Inferior parietal cortex (tissue), 1 donor: ENCODE data around the gene LRWD1.
"Not testable (repeated sequence)": the region's sequence is repeated elsewhere in the genome, so short reads cannot be mapped to it uniquely, and the experiment has no call there.

Experiments used
- DNase-seq: peaks from one replicate; pipeline ENCODE4 v3.0.0-alpha.2; 2016; ENCODE audit errors: extremely low spot score

The LRWD1 gene

DNA sequence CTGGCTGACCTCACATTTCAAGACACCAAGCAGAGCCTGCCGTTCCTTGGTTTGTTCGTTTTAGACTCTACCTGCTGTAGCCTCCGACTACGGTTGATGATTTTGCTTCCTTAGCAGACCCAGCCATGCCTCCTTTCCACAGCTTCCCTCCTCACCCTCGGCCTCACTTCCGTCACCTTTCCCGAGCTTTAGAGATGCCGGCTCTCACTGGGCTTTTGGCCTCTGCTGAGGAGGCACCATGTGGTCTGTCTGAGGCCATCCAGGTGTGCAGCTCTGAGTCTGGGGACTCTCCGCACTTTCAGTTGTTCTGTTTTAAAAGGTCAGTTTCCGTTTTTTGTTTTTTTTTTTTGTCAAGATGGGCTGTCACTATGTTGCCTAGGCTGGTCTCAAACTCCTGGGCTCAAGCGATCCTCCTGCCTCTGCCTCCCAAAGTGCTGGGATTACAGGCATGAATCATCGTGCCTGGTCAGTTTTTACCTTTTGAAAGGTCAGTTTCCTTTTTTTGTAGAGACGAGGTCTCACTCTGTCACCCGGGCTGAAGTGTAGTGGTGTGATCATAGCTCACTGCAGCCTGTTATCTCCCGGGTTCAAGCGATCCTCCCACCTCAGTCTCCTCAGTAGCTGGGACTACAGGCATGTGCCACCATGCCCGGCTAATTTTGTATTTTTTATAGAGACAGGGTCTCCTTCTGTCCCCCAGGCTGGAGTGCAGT lies 19.7 kb upstream of the LRWD1 start:
- DNase-seq: no peak

DNA sequence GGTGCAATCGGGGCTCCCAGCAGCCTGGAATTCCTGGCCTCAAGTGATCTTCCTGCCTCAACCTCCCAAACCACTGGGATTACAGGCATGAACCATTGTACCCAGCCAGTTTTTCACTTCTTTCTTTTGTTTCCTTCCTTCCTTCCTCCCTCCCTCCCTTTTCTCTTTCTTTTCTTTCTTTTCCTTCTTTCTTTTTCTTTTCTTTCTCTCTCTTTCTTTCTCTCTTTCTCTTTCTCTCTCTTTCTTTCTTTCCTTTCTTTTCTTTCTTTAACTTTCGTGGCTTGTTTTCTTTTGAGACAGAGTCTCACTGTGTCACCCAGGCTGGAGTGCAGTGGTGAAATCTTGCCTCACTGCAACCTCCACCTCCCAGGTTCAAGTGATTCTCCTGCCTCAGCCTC lies 19.1 kb upstream of the LRWD1 start:
- DNase-seq: no peak

DNA sequence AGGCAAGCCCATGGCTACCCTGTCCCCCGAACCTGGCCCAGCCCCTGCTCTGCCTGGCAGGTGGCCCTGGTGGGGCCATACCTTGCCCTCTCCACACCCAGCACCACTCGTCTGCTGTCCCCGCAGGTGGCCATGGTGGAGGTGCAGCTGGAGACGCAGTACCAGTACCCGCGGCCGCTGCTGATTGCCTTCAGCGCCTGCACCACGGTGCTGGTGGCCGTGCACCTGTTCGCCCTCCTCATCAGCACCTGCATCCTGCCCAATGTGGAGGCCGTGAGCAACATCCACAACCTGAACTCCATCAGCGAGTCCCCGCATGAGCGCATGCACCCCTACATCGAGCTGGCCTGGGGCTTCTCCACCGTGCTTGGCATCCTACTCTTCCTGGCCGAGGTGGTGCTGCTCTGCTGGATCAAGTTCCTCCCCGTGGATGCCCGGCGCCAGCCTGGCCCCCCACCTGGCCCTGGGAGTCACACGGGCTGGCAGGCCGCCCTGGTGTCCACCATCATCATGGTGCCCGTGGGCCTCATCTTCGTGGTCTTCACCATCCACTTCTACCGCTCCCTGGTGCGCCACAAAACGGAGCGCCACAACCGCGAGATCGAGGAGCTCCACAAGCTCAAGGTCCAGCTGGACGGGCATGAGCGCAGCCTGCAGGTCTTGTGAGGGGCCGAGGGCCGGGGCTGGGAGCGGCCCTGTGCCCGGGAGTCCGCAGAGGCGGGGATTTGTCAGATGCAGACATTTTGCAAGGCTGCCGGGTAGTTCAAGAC lies 18.2 kb upstream of the LRWD1 start:
- DNase-seq: no peak

DNA sequence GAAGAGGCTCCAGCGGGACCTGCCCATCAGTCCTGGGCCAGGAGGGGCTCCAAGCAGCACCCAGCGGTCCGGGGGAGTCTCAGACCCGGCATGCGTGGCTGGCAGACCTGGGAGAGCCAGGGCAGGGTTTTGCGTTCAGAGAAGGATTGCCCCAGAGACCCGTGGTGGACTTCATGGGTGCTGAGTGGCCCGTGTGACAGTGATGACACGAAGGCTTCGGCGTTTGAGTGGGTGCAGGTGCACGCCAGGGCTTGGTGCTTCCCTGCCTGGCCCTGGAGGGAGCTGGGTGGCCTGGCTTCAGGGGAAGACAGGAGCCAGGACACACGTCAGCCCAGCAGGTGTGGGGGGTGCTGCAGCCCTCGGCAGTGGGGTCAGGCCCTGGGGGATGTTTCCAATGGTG lies 17.5 kb upstream of the LRWD1 start:
- no peak for DNase-seq

DNA sequence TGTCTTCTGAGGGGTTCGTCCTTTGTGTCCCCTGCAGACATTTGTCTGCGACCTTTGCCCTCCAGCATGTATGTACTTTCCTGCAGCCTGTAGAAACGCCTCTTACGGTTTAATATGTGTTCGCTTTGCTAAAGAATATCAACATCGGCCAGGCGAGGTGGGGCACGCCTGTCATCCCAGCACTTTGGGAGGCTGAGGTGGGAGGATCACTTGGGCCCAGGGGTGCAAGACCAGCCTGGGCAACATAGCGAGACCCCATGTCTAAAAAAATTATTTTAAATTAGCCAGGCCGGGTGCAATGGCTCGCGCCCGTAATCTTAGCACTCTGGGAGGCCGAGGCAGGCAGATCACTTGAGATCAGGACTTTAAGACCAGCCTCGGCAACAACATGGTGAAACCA lies 15.6 kb upstream of the LRWD1 start:
- DNase-seq: no peak

DNA sequence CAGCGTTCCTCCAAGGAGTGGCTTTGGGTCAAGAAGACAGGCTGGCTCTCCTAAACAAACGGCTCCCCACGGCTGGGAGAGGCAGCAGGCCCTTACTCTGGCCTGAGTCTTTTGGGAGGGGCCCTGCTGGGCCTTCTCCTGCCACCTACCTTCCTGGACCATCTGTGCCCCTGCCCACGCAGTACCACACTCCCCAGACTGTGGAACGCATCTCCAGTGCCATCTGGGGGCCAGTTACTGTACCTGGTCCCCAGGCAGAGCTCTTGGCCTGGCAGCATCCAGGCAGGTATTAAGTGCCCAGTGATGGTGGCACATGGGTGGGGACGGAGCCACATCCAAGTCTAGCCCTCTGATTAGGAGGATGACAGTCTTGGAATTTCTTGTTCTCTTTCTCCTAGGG lies 14.5 kb upstream of the LRWD1 start:
- no peak for DNase-seq

DNA sequence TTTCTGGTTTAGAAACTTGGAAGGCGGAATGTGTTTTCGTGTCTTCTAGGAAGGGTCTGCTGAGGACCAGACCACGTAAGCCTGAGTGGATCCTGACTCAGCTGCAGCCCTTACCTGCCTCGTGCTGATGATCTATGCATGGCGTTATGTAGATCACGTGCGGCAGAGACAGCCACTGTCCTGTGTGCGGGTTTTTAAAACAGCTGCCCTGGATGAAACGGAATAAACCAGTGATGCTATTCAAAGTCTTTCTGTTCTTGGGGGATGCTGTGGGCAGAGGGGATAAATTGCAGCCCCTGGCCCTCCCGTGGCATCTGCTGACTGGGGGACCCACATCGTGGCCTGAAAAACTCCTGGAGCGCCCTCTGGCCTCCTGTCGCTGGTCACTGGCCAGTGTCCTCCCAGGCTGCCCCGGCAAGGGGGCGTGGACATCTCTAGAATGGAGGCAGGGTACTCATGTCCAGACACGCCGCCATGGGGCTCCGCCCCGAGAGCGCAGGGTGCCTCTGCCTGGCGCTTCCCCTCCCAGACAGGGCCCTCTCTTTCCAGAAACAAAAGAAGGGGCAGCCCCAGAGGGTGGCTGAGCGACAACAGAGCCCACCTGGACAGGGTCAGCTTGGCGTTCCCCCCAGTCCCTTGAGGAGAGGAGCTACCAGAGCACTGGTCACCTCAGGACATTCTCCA lies 13.3 kb upstream of the LRWD1 start:
- no peak for DNase-seq

DNA sequence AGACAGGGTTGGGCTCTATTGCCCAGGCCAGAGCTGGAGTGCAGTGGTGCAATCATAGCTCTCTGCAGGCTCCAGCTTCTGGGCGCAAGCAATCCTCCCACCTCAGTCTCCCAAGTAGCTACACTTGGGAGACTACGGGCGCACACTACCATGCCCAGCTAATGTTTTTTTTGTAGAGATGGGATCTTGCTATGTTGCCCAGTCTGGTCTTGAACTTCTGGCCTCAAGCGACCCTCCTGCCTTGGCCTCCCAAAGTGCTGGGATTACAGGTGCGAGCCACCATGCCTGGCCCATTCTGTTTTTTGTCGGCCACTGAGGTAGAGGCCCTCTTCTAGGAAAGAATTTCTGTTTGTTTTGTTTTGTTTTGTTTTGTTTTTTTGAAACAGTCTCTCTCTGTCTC lies 12.3 kb upstream of the LRWD1 start:
- DNase-seq: no peak

DNA sequence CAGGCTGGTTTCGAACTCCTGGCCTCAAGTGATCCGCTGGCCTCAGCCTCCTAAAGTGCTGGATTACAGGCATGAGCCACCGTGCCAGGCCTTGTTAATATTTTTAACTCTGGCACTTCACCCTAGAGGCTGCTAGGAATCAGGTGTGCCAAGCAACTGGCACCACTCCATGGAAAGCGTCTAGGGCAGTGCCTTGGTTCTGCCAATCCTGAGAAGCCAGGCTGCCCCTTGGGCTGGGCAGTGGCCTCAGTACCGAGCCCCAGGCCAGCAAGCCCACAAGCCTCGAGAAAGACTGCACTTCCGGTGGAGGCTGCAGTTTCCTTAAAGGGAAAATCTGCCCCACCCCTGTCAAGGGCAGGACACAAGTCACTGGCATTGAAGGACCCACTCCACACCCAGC lies 11.5 kb upstream of the LRWD1 start:
- DNase-seq: no peak

DNA sequence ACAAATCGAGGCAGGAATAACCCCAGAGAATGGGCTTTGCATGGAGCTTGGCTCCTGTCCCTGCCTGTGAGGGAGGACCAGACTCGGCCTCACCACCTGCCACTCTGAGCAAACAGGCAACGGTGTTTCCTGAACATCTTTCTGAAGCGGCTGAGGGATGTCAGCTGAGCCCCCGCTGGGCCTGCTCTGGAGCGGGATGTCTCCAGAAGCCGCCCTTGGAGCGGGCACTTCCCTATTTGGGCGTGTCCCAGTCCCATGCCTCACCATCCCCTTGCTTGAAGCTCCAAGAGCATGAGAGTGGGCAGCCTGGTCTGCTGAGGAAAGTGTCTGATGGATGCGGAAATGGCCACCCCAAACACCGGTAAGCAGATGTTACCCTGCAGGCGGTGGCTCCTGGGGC lies 10.3 kb upstream of the LRWD1 start:
- DNase-seq: no peak

DNA sequence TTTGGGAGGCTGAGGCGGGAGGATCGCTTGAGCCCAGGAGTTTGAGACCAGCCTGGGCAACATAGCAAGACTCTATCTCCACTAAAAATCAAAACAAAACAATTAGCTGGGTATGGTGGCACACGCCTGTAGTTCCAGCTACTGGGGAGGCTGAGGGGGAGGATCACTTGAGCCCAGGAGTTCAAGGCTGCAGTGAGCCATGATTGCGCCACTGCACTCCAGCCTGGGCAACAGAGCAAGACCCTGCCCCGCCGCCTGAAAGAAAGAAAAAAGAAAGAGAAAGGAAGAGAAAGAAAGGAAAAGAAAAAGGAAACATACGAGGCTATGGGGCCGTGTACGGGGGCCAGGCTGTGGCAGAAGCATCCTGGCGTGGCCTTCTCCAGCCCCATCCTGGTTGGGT lies 9.9 kb upstream of the LRWD1 start:
- DNase-seq: not testable (repeated sequence)

DNA sequence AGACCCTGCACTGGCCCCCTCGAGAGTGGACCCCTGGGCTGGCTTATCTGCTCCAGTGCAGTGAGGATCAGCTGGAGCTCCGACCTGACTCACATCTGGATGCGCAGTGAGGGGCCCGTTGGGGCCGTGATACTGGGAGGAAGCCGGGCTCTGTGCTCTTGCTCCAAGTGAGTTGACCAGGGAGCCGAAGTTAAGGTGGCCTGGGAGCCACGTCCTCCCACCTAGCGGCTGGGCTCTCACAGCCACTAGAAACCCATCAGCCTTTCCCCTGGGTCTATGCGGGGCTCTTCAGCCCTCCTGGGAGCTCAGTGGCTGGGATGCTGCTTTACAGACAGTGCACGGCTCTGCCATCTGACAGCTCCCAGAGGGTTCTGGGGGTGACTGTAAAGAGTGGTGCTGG lies 9.2 kb upstream of the LRWD1 start:
- no peak for DNase-seq

DNA sequence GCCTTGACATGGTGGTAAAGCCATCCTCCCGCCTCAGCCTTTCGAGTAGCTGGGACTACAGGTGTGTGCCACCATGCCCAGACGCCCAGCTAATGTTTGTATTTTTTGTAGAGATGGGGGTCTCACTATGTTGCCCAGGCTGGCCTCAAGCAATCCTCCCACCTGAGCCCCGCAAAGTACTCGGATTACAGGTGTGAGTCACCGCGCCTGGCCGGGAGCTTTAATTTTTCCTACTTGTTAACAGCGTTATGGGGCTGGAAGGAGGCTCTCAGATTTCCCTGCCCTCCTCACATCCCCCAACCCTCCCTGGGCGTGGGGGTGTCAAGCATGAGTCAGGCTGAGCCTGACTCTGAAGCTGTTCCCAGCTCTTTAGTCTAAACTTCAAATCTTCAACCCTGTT lies 8.5 kb upstream of the LRWD1 start:
- no peak for DNase-seq

DNA sequence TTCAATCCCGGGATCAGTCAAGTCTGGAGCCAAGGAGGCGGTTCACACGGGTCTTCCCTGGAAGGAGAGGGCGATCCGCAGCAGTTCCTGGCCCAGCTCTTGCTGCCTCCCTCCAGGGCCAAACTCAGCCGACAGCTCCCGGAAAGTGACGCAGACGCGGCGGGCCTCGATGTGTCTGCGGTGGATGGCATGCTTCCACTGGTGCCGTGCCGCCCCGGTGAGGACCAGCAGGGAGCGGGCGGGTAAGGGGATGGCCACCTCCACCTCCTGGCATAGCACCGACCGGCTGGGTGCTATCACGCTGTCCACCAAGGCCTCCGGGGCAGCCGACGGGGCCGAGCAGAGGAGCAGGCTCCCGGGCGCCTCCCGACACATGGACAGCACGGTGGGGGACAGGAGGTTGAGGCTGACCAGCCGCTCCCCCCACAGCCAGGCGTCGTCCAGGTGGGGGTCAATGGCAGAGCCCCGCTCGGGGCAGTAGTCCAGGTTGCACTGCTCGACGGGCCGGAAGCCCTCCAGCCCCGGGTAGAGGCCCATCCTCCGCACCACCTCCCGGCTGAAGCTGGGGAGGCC lies 7.3 kb upstream of the LRWD1 start:
- DNase-seq: no peak

DNA sequence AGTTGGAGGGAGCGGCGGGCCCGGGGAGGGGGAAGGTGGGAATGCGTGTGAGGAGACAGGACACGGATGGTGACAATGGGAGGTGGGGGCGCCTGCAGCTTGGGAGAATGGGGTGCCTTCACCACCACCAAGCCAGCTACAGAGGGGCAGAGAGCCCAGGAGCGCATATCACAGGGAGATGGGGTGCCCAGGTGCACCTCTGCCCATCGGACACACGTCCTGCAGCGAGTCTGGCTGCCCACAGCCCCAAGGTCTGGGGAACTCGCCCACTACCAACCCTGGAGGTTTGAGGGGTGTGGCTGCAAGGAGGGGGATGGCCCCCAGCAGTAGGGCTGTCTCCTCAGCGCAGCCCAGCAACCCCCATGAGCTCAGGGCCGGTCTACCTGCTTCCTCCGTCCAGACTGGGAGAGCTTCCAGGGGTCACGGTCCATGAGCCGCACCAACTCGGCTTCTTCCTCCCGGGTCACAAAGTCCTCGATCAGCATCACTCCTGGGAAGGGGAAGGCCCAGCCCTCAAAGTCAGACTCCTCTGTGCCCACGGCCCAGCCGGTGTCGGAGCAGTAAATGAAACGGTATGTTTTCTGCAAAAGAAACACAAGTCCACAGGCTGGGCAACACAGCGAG lies 5.5 kb upstream of the LRWD1 start:
- no peak for DNase-seq

DNA sequence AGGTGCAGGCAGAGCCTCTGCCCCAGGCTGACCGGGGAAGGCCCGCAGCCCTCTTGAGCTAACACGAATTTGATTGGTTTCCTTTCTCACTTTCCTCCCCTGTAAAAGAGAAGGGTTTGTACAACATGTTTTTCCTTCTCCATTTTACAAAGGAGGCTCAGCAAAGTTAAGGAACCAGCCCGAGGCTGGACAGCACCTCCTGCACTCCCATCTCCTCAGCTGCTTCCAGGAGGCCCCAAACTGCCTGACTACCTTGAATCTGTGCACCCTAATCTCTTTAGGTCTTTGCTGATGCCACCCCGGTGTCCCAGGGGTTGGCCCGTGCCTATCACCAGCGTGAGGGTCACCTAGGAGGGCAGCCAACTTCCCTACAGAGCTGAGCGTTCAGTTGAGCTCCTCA lies 4.3 kb upstream of the LRWD1 start:
- DNase-seq: no peak

DNA sequence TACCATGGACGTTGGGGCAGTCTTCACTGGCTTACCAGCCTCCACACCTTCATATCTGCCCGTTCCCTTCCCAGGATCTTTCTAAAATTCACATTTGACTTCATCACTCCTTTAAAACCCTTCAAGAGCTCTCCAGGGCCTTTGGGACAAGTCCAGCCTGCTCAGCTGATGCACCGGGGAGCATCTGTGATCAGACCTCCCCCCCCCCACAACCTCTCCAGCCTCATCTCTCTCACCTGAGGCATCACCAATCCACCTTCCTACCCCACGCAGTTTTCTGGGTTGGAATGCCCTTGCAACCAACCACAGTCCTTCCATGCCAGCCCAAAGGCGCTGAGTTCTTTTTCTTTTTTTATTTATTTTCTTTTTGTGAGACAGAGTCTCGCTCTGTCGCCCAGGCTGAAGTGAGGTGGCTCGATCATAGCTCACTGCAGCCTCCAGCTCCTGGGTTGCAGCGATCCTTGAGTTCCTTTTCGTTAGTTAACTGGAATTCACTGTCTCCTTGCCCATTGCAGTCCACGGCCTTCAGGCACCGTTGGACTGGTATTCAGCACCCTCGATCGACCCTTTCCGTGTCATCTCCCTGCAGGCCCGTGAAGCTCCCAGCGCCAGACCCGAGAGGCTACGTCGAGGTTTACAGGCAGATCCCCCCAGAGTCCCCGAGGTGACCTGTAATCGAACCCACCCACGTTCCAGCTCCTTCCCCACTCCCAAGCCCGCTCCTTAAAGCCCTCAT lies 775 bp upstream of the LRWD1 start:
- no peak for DNase-seq

DNA sequence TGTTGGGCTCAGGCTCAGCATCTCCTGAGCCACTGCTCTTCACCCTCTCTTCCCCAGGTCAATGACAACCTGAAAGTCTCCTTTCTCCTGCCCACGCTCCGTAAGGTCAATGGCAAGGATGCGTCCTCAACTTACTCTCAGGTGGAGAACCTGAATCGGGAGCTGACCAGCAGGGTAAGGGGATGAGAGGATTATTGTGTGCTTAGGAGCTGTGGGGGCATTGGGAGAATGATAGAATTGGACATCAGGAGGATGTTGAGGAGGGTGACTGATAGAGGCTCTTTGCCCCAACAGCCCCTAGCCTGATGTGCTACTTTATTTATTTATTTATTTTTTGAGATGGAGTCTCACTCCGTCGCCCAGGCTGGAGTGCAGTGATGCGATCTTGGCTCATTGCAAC lies 1.3 kb downstream of the LRWD1 start:
- DNase-seq: no peak

DNA sequence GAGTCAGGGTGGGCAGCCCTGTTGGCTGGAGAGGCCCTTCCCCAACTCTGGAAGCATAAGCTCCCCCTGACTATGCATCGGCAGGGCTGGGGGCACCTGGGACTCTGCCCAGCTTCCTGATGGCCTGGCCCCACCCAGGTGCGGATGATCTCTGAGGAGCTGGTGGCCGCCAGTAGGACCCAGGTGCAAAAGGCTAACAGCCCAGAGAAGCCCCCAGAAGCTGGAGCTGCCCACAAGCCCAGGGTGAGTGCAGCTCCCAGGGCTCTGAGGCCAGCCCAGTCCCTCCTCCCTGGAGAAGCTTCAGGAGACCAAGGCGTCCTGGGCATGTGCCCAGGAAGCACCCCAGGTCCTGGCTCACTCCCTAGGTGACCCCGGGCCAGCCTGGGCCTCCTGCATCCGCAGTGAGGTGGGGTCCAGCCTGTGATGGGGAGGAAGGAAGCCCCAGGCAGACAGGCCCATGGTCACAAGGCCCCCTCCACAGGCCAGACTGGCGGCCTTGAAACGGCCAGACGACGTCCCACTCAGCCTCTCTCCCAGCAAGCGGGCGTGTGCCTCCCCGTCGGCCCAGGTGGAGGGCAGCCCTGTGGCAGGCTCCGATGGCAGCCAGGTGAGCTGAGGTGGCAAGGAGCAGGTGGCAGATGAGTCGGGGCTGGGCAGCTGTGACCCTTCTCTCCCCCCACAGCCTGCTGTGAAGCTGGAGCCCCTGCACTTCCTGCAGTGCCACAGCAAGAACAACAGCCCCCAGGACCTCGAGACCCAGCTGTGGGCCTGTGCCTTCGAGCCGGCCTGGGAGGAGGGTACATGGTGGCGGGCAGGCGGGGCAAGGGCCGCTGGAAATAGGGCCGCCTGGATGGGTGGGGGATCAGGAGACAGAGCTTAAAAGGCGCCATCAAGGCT lies 3.0 kb downstream of the LRWD1 start:
- DNase-seq: no peak
